ENCODE results near the gene PPP2R2D.
A peak's percentile ranks its signal among the peaks of the same experiment; 100 is the strongest.
"Not testable (repeated sequence)": the region's sequence is repeated elsewhere in the genome, so short reads cannot be mapped to it uniquely, and the experiment has no call there.

The PPP2R2D gene

DNA sequence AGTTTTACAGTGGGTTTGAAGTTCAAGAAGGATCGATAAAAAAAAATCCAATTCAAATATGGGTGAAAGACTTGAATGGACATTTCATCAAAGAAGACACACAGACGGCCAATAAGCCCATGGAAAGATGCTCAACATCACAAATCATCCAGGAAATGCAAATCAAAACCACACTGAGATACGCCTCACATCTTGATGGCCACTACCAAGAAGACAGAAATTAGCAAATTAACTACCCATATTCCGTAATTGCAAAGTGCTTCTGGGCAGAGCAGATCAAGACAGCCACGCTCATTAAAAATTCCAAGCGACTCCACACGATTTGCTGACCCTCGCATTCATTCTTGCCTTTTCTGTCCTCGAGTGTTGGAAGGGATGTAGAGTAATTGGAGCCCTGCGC lies 34.1 kb upstream of the PPP2R2D start:
- DNase-seq: no peak

DNA sequence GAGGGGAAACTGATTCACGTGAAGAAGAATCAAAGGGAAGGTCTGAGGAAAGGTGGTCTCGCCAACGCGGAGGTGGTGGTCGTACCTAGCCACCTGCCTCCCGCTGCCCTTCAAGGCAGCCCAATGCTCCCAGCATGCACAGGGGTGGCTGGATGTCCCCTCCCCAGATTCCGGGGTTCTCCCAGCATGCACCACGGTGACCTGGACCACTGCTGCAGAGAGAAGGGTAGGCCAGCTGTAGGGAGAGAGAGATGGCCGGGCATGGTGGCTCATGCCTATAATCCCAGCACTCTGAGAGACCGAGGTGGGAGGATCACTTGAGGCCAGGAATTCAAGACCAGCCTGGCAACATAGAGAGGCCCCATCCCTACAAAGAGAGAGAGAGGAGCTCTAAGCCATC lies 32.4 kb upstream of the PPP2R2D start:
- DNase-seq: no peak

- no peak for DNase-seq
Measured at GRCh38 chr10:131869344-131869743, 31.5 kb upstream of the PPP2R2D start.

- DNase-seq: no peak
Measured at GRCh38 chr10:131870411-131870810, 30.4 kb upstream of the PPP2R2D start.

DNA sequence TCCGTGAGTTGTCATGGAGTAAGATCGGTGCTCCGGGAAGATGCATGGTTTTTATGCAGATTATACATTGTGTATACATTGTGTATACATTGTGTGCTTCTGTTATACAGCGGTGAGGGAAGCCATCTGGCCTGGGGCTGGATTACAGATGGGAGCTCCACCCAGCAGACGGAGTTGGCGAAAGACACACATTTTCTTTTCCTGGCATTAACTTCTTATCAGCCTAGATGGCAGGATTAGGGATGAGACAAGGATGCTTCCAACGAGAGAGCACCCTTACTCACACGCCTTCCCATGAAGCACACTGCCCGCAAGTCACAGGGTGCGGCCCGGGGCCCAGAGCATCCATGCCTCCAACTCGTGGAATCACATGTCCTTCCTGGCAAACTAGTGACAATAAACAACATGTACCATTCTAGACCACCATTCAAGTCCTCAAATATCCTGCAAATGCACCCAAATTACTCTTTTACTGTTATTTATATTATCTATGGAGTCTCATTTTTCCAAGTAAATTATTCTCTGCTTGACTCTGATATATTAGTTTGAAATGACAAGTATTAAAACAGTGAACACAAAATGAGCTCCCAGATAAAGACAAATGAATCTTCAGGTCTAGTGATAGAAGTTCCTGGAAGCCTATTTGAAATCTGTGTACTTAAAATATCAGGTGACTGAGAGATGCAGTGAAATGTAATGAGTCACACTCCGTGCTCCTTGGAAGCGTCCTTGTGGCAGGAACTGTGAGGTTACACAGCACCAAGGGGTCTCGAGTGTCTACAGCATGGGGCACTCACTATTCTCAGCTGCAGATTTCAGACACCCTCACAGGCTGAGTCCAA lies 29.8 kb upstream of the PPP2R2D start:
- DNase-seq: peak in 1 of 56 donors; percentile 4

DNA sequence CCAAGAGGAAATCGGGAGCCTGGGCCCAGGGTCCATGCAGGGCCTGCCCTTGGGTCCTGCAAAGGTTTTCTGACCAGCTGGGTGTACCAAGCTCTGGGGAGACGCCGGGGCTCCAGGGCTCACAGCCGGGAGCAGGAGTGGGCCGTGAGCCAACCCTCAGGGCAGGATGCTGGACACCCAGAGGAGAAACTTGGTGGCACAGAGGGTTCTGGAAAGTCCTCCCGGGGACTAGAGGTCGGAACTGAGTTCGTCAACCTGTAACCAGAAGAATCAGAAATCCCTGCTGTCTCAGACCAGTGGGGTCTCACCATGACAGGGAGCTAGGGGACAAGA lies 29.2 kb upstream of the PPP2R2D start:
- no peak for DNase-seq

- DNase-seq: no peak
Measured at GRCh38 chr10:131872011-131872826, 28.6 kb upstream of the PPP2R2D start.

GRCh38 chr10:131872827-131873375 lies 27.9 kb upstream of the PPP2R2D start:
- no peak for DNase-seq

DNA sequence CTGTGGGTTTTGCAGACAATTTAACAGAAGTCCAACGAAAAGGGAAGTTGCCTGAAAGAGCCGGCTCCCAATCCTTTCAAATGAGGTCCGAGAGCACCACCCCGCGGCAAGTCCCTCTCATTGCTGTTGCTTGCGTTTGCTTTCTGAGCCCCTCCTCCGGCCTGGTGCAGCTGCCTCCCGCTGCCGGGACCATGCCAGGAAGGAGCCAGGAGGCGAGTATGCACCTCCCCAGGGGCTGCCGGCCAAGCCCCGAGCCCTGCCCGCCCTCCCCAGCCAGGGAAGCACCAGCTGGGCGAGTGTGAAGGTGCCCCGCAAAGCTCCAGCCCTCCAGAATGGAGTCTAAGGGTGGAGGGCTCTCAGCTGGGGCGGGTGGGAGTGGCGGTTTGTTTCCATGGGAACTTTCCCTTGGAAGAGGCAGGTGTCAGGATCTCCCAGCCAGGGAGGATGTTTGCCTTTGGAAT lies 25.8 kb upstream of the PPP2R2D start:
- peak in 54 of 56 donors; percentile 12 to 88 (median 58) for DNase-seq

DNA sequence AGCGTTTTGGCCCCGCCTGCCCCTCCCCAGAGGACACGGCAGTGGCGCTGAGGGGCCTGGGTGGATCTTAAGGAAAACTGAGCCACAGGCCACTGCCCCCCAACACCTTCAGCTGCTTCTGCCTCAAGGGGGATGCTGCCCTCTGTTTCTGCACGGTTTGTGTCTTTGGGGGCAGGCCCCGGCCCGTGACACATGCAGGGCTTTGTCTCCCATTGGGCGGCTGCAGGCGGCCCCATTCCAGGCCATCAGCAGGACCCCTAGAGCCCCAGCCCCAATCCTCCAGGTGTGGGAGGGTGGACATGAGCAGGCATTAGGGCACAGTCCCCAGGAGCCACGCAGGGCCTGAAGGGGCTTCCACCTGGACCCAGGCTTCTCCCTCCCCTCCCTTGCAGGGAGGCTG lies 25.3 kb upstream of the PPP2R2D start:
- no peak for DNase-seq

- no peak for DNase-seq
Measured at GRCh38 chr10:131876017-131876416, 24.8 kb upstream of the PPP2R2D start.

DNA sequence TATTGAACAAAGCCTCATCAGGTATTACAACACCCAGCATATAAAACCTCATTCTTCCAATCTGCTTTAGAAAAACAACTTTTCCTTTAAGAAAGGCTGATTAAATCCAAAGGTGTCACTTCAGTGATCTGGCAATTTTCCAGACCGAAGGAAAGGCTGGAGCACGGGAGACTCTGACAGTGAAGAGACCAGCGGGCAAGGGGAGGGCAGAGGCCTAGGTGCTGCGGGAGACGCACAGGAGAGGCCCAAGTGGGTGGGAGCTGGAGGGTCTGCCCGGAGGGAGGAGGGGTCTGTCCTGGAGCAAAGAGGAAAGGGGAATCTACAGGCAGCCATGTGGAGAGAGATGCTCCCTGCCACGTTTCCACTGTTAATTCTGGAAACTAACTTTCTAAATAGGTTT lies 24.3 kb upstream of the PPP2R2D start:
- DNase-seq: no peak

GRCh38 chr10:131880016-131880590 lies 20.7 kb upstream of the PPP2R2D start:
- no peak for DNase-seq

DNA sequence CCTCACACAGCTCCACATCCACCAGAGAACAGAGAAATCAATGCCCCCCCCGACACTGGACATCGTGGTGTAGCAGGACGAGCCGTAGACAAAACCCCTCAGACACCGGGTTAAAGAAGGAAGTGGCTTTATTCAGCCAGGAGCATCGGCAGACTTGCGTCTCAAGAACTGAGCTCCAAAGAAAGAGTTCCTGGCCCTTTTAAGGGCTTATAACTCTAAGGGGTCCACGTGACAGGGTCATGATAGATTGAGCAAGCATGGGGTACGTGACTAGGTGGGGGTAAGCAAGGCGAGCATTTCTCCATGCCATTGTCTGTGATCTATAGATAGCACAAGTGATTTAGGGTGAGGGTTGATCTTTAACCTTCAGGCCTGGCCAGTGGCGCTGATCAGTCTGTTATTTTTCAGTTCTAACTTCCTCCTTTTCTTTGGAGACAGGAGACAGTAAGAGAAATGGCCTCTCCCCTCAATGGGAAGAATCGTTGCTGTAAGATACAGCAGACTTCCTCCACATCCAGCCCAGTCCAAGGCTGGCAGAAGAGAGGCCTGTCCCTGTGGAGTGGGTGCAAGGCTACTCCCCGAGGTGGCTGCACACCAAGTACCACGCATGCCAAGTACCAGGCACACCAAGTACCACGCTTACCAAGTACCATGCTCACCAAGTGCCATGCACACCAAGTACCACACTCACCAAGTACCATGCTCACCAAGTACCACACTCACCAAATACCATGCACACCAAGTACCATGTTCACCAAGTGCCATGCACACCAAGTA lies 19.5 kb upstream of the PPP2R2D start:
- DNase-seq: no peak

DNA sequence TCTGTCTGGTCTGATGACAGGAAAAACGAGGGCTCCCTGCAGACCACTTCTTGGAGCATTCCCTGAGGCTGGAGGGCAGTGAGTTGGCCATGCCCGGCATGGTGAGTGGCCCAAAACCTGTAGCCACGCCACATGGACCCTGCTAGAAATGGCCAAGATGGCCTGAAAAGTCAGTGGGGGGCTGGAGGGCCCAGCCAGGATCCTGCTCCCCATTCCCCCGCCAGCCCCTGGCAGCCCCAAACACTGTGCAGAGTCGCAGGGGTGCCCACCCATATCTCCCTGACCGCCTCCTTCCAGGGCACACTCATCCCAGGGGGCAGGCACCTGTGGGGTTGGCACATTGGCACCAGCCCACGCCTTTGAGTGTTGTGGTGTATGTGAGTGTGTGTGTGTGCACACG lies 18.7 kb upstream of the PPP2R2D start:
- no peak for DNase-seq

GRCh38 chr10:131882590-131883451 lies 18.0 kb upstream of the PPP2R2D start:
- DNase-seq: no peak

GRCh38 chr10:131883621-131884393 lies 17.0 kb upstream of the PPP2R2D start:
- DNase-seq: not testable (repeated sequence)

GRCh38 chr10:131885391-131886165 lies 15.2 kb upstream of the PPP2R2D start:
- DNase-seq: peak in 37 of 56 donors; percentile 3 to 75 (median 31)
